ENCODE measurements around the gene PAK1.
"Not testable (repeated sequence)": the region's sequence is repeated elsewhere in the genome, so short reads cannot be mapped to it uniquely, and the experiment has no call there.

PAK1 gene

GRCh38 chr11:77383349-77383748 lies 90.5 kb downstream of the PAK1 start:
- in situ Hi-C loops (cut with HindIII; ENCODE audit: low sequenced_read_pairs), result not testable (repeated sequence)

- in situ Hi-C loops (cut with HindIII; ENCODE audit: low sequenced_read_pairs), result no loop called here
Observed at GRCh38 chr11:77381729-77382665, 91.9 kb downstream of the PAK1 start.

- in situ Hi-C loops (cut with HindIII; ENCODE audit: low sequenced_read_pairs), result no loop called here
Observed at GRCh38 chr11:77379934-77380333, 94.0 kb downstream of the PAK1 start.

- in situ Hi-C loops (cut with HindIII; ENCODE audit: low sequenced_read_pairs), result no loop called here
Observed at GRCh38 chr11:77379253-77379652, 94.6 kb downstream of the PAK1 start.

- in situ Hi-C loops (cut with HindIII; ENCODE audit: low sequenced_read_pairs), result no loop called here
Observed at GRCh38 chr11:77377734-77378133, 96.2 kb downstream of the PAK1 start.

GRCh38 chr11:77375107-77375506 lies 98.8 kb downstream of the PAK1 start:
- in situ Hi-C loops (cut with HindIII; ENCODE audit: low sequenced_read_pairs), result no loop called here

- in situ Hi-C loops (cut with HindIII; ENCODE audit: low sequenced_read_pairs), result no loop called here
Observed at GRCh38 chr11:77374611-77375031, 99.3 kb downstream of the PAK1 start.

- in situ Hi-C loops (cut with HindIII; ENCODE audit: low sequenced_read_pairs), result no loop called here
Observed at GRCh38 chr11:77374108-77374507, 99.8 kb downstream of the PAK1 start.

GRCh38 chr11:77372726-77373125 lies 101.2 kb downstream of the PAK1 start:
- in situ Hi-C loops (cut with HindIII; ENCODE audit: low sequenced_read_pairs), result no loop called here

GRCh38 chr11:77371646-77372045 lies 102.2 kb downstream of the PAK1 start:
- in situ Hi-C loops (cut with HindIII; ENCODE audit: low sequenced_read_pairs), result no loop called here

GRCh38 chr11:77370217-77370616 lies 103.7 kb downstream of the PAK1 start:
- in situ Hi-C loops (cut with HindIII; ENCODE audit: low sequenced_read_pairs), result no loop called here

GRCh38 chr11:77361184-77361583 lies 112.7 kb downstream of the PAK1 start:
- in situ Hi-C loops (cut with HindIII; ENCODE audit: low sequenced_read_pairs), result loop anchor here (10.0 kb wide), 2 partner anchors 56 to 64 kb away; partner anchors contain the start of gene GDPD4

- in situ Hi-C loops (cut with HindIII; ENCODE audit: low sequenced_read_pairs), result no loop called here
Observed at GRCh38 chr11:77359481-77359880, 114.4 kb downstream of the PAK1 start.

GRCh38 chr11:77353131-77353530 lies 120.8 kb downstream of the PAK1 start:
- in situ Hi-C loops (cut with HindIII; ENCODE audit: low sequenced_read_pairs), result no loop called here

- in situ Hi-C loops (cut with HindIII; ENCODE audit: low sequenced_read_pairs), result no loop called here
Observed at GRCh38 chr11:77351281-77351886, 122.5 kb downstream of the PAK1 start.

GRCh38 chr11:77347948-77348347 lies 125.9 kb downstream of the PAK1 start:
- in situ Hi-C loops (cut with HindIII; ENCODE audit: low sequenced_read_pairs), result no loop called here

GRCh38 chr11:77346906-77347603 lies 126.8 kb downstream of the PAK1 start:
- in situ Hi-C loops (cut with HindIII; ENCODE audit: low sequenced_read_pairs), result no loop called here

- in situ Hi-C loops (cut with HindIII; ENCODE audit: low sequenced_read_pairs), result no loop called here
Observed at GRCh38 chr11:77345621-77346020, 128.3 kb downstream of the PAK1 start.

- in situ Hi-C loops (cut with HindIII; ENCODE audit: low sequenced_read_pairs), result no loop called here
Observed at GRCh38 chr11:77340501-77340900, 133.4 kb downstream of the PAK1 start.

GRCh38 chr11:77332259-77332658 lies 141.6 kb downstream of the PAK1 start:
- in situ Hi-C loops (cut with HindIII; ENCODE audit: low sequenced_read_pairs), result no loop called here

- in situ Hi-C loops (cut with HindIII; ENCODE audit: low sequenced_read_pairs), result no loop called here
Observed at GRCh38 chr11:77325159-77325558, 148.7 kb downstream of the PAK1 start.

All from endothelial cell of hepatic sinusoid (primary cell).